OCI-LY7 (cell line): ENCODE measurements around the gene NABP2. TPM values are rescaled to one million over a fixed set of nuclear protein-coding genes. Genes with fewer than 3 reads are reported as not detected.

ENCODE experiments used
- BruUV-seq: library from RNA; stranded (reverse); fragments of 400-500 nt; replicated peaks from 2 replicates; lab custom pipeline; 2021; lab: Mats Ljungman, UMichigan
- CTCF ChIA-PET: fragments of 300-600 bp; sonication (Branson Sonifier 250); formaldehyde crosslinking; loops from one replicate; lab custom pipeline; 2022; ENCODE audit warnings: antibody characterized with exemption; ENCODE audit not compliant: unreplicated experiment; lab: Charles Lee
- POLR2A ChIA-PET: fragments of 300-600 bp; sonication (Branson Sonifier 250); formaldehyde crosslinking; loops from one replicate; lab custom pipeline; 2022; ENCODE audit warnings: antibody characterized with exemption; lab: Charles Lee
- DNase-seq: peaks from one replicate; pipeline ENCODE4 v3.0.0-alpha.2; 2015; ENCODE audit warnings: low spot score
- H2AFZ ChIP-seq: fragments of 200-600 bp; sonication (generic), shearing (Covaris generic); 2 replicates; pipeline ENCODE4 v1.6.1; 2014; ENCODE audit warnings: mild to moderate bottlenecking, antibody characterized with exemption, low read length, moderate library complexity
- H3K27ac ChIP-seq: fragments of 200-600 bp; sonication (generic); 2 replicates; pipeline ENCODE4 v1.5.1; 2014; ENCODE audit warnings: mixed run types, low read depth, mild to moderate bottlenecking, moderate library complexity, low read length, inconsistent platforms; ENCODE audit not compliant: poor library complexity, severe bottlenecking
- H3K36me3 ChIP-seq: fragments of 200-600 bp; sonication (generic); 2 replicates; pipeline ENCODE4 v1.6.1; 2014; ENCODE audit warnings: mild to moderate bottlenecking, antibody characterized with exemption, low read length, moderate library complexity, mixed read lengths; ENCODE audit not compliant: insufficient read depth
- H3K4me1 ChIP-seq: fragments of 200-600 bp; sonication (generic); 2 replicates; pipeline ENCODE4 v1.5.1; 2014; ENCODE audit warnings: mild to moderate bottlenecking, low read length; ENCODE audit not compliant: insufficient read depth, poor library complexity, severe bottlenecking
- H3K4me2 ChIP-seq: fragments of 200-600 bp; sonication (generic); 2 replicates; pipeline ENCODE4 v1.6.1; 2014; ENCODE audit warnings: mild to moderate bottlenecking, low read length
- H3K4me3 ChIP-seq: fragments of 200-600 bp; sonication (generic); 2 replicates; pipeline ENCODE4 v1.5.1; 2014; ENCODE audit warnings: mild to moderate bottlenecking, low read depth, low read length; ENCODE audit not compliant: poor library complexity, severe bottlenecking
- H3K79me2 ChIP-seq: fragments of 200-600 bp; sonication (generic); 2 replicates; pipeline ENCODE4 v1.6.1; 2016; ENCODE audit warnings: low read depth, mild to moderate bottlenecking, low read length, moderate library complexity, mixed read lengths; ENCODE audit not compliant: insufficient read depth
- H3K9me2 ChIP-seq: fragments of 200-600 bp; sonication (generic); 2 replicates; pipeline ENCODE4 v1.6.1; 2016; ENCODE audit warnings: mild to moderate bottlenecking, low read length, mixed read lengths; ENCODE audit not compliant: insufficient read depth
- H3K9me3 ChIP-seq: fragments of 200-600 bp; sonication (generic); 2 replicates; pipeline ENCODE4 v1.6.1; 2014; ENCODE audit warnings: mild to moderate bottlenecking, mixed run types, low read length, mixed read lengths
- H4K20me1 ChIP-seq: fragments of 200-600 bp; sonication (generic); 2 replicates; pipeline ENCODE4 v1.6.1; 2014; ENCODE audit warnings: mild to moderate bottlenecking, antibody characterized with exemption, low read length, moderate library complexity, mixed read lengths; ENCODE audit not compliant: insufficient read depth
- CTCF ChIP-seq: fragments of 200-600 bp; sonication (generic); conservative IDR thresholded peaks from 2 replicates; pipeline ENCODE4 v1.5.1; 2014; ENCODE audit warnings: mild to moderate bottlenecking, antibody characterized with exemption, low read length, moderate library complexity, mixed read lengths
- EZH2phosphoT487 ChIP-seq: fragments of 200-600 bp; sonication (generic); IDR thresholded peaks from 2 replicates; pipeline ENCODE4 v1.6.1; 2018; ENCODE audit warnings: low read depth, borderline replicate concordance, mild to moderate bottlenecking, mixed run types, antibody characterized with exemption, low read length, moderate library complexity, mixed read lengths
- intact Hi-C: fragments of 100-400 bp; cut with micrococcal nuclease; formaldehyde crosslinking; loops from one replicate; pipeline ENCODE4 v1.10.0; 2022; ENCODE audit not compliant: unreplicated experiment
- total RNA-seq, 2 experiments: library from RNA; depleted of rRNA in 1 of 2; stranded (reverse); fragments of >200 nt in 1 of 2; shearing (Covaris generic) in 1 of 2; gene quantifications; 2 replicates each; pipeline ENCODE4 v1.2.3, GENCODE V29; 2014 to 2022

Gene NABP2
- total RNA-seq, 2 experiments from 2014 or later: 37.5 to 61.1 TPM

- Histone ChIP-seq H3K79me2 (no peaks in the 10 kb centered on the region), H4K20me1 (no peaks in the 10 kb centered on the region), H3K4me1 (no peaks in the 10 kb centered on the region), H3K27ac (no peak overlapping the region), H3K36me3 (peaks cover 78% of the 10 kb centered on the region), H3K9me3 (no peaks in the 10 kb centered on the region), H3K4me2 (no peak overlapping the region), H3K9me2 (no peaks in the 10 kb centered on the region), H2AFZ (no peak overlapping the region), H3K4me3 (no peak overlapping the region)
- no TSS peak for BruUV-seq
- intact Hi-C loops: no loop called here
- POLR2A ChIA-PET: interaction anchor here (0.6 to 0.7 kb wide), 2 partner anchors 58 to 126 kb away, joined by 3 read pairs; no protein-coding TSS in a partner anchor
- CTCF ChIA-PET: no interaction called here
- DNase-seq: no peak
- TF ChIP-seq EZH2phosphoT487 (no peak), CTCF (no peak)
Observed at GRCh38 chr12:56247923-56248322, 23.8 kb downstream of the NABP2 start.

- no peaks in the 10 kb centered on the region for H4K20me1 ChIP-seq
- intact Hi-C loops: no loop called here
- no peaks in the 10 kb centered on the region for H3K4me1 ChIP-seq
- no TSS peak for BruUV-seq
- H3K4me3 ChIP-seq: no peak overlapping the region
- TF ChIP-seq EZH2phosphoT487 (no peak), CTCF (no peak)
- H3K36me3 ChIP-seq: peaks cover 79% of the 10 kb centered on the region
- no peaks in the 10 kb centered on the region for H3K79me2 ChIP-seq
- H3K9me3 ChIP-seq: no peaks in the 10 kb centered on the region
- no peak for DNase-seq
- H3K27ac ChIP-seq: no peak overlapping the region
- ChIA-PET CTCF (interaction anchor here (0.5 kb wide), 1 partner anchor 216 kb away, joined by 4 read pairs; no protein-coding TSS in a partner anchor), POLR2A (interaction anchor here (0.6 kb wide), 1 partner anchor 43 kb away, joined by 4 read pairs; no protein-coding TSS in a partner anchor)
- no peak overlapping the region for H2AFZ ChIP-seq
- no peaks in the 10 kb centered on the region for H3K9me2 ChIP-seq
- no peak overlapping the region for H3K4me2 ChIP-seq
Observed at GRCh38 chr12:56248711-56249110, 24.6 kb downstream of the NABP2 start.

- Histone ChIP-seq H2AFZ (no peak overlapping the region), H3K9me3 (no peaks in the 10 kb centered on the region), H3K9me2 (no peaks in the 10 kb centered on the region), H3K4me2 (no peak overlapping the region), H3K4me1 (peaks cover 11% of the 10 kb centered on the region), H3K27ac (no peak overlapping the region), H3K79me2 (peaks cover 15% of the 10 kb centered on the region; the same call in 1 of the 2 replicates), H4K20me1 (0 out of 2 replicates have a peak, but pooled peaks cover 5% of the 10 kb centered on the region), H3K36me3 (peaks cover 81% of the 10 kb centered on the region), H3K4me3 (no peak overlapping the region)
- intact Hi-C loops: no loop called here
- CTCF ChIA-PET: interaction anchor here (0.5 kb wide), 1 partner anchor 14 kb away, joined by 9 read pairs; no protein-coding TSS in a partner anchor
- POLR2A ChIA-PET: no interaction called here
- no TSS peak for BruUV-seq
- no peak for DNase-seq
- TF ChIP-seq EZH2phosphoT487 (no peak), CTCF (no peak)
Observed at GRCh38 chr12:56252649-56253048, 28.5 kb downstream of the NABP2 start.
